MM.1S (cell line): ENCODE results near the gene ABCC1.

Experiments used
- DNase-seq: peaks from one replicate; pipeline ENCODE4 v3.0.0-alpha.2; 2015
- H2AFZ ChIP-seq: fragments of 300-600 bp; sonication (generic); 2 replicates; pipeline ENCODE4 v1.6.0; 2016; ENCODE audit warnings: antibody characterized with exemption, low read length
- H3F3A ChIP-seq: fragments of 300-600 bp; sonication (generic); 2 replicates; pipeline ENCODE4 v1.6.1; 2016; ENCODE audit warnings: mild to moderate bottlenecking, antibody characterized with exemption, low read length, moderate library complexity, mixed read lengths; ENCODE audit not compliant: insufficient read depth
- H3K27ac ChIP-seq: fragments of 300-600 bp; sonication (generic); 2 replicates; pipeline ENCODE4 v1.5.1; 2016; ENCODE audit warnings: mild to moderate bottlenecking, low read length
- H3K27me3 ChIP-seq: fragments of 300-600 bp; sonication (generic); replicated peaks from 2 replicates; pipeline ENCODE4 v1.6.0; 2016; ENCODE audit warnings: low read length; ENCODE audit not compliant: insufficient read depth
- H3K36me3 ChIP-seq: fragments of 300-600 bp; sonication (generic); replicated peaks from 2 replicates; pipeline ENCODE4 v1.6.1; 2016; ENCODE audit warnings: mild to moderate bottlenecking, low read length, mixed read lengths; ENCODE audit not compliant: insufficient read depth
- H3K4me1 ChIP-seq: fragments of 300-600 bp; sonication (generic); 2 replicates; pipeline ENCODE4 v1.6.1; 2016; ENCODE audit warnings: low read length, mixed read lengths
- H3K4me2 ChIP-seq: fragments of 300-600 bp; sonication (generic); 2 replicates; pipeline ENCODE4 v1.6.0; 2016; ENCODE audit warnings: low read depth, low read length
- H3K4me3 ChIP-seq: fragments of 300-600 bp; sonication (generic); 2 replicates; pipeline ENCODE4 v1.5.1; 2016; ENCODE audit warnings: low read length, mixed read lengths
- H3K79me2 ChIP-seq: fragments of 300-600 bp; sonication (generic); 2 replicates; pipeline ENCODE4 v1.6.1; 2016; ENCODE audit warnings: mixed run types, low read length, mixed read lengths
- H3K9ac ChIP-seq: fragments of 300-600 bp; sonication (generic); 2 replicates; pipeline ENCODE4 v1.6.1; 2016; ENCODE audit warnings: low read length, mixed read lengths
- H3K9me2 ChIP-seq: fragments of 300-600 bp; sonication (generic); replicated peaks from 2 replicates; pipeline ENCODE4 v1.6.1; 2016; ENCODE audit warnings: mild to moderate bottlenecking, low read length, mixed read lengths; ENCODE audit not compliant: insufficient read depth
- H3K9me3 ChIP-seq: fragments of 300-600 bp; sonication (generic); replicated peaks from 2 replicates; pipeline ENCODE4 v1.6.1; 2016; ENCODE audit warnings: mild to moderate bottlenecking, low read length, mixed read lengths; ENCODE audit not compliant: insufficient read depth
- H4K20me1 ChIP-seq: fragments of 300-600 bp; sonication (generic); 2 replicates; pipeline ENCODE4 v1.6.1; 2016; ENCODE audit warnings: mild to moderate bottlenecking, low read length, moderate library complexity, mixed read lengths; ENCODE audit not compliant: insufficient read depth
- EZH2 ChIP-seq: fragments of 300-600 bp; sonication (generic); optimal IDR thresholded peaks from 2 replicates; pipeline ENCODE3; 2017; ENCODE audit warnings: low read depth, mild to moderate bottlenecking, antibody characterized with exemption, low read length, mixed read lengths
- EZH2phosphoT487 ChIP-seq: fragments of 300-600 bp; sonication (generic); IDR thresholded peaks from 2 replicates; pipeline ENCODE4 v1.6.1; 2018; ENCODE audit warnings: antibody characterized with exemption, low read length
- TF ChIP-seq, protein P1 (sequence below): fragments of 300-600 bp; sonication (generic); IDR thresholded peaks from 2 replicates; pipeline ENCODE4 v1.5.1; 2016; ENCODE audit warnings: antibody characterized with exemption, low read length, mixed read lengths

The ABCC1 gene

DNA sequence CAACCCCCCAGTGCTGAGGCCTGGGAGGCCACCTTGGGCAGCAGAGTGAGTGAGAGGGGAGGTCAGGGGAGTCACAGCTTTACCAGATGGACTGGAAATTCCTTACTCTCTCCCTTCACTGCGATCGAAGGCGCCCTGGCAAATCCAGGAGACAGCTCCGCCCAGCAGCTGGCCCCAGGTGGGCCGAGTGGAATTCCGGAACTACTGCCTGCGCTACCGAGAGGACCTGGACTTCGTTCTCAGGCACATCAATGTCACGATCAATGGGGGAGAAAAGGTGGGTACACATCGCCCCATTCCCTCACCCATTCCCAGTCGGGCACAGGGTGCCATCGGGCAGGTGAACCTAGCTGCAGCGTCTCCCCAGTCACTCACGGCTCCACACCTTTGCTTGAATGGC is 182.2 kb downstream of the ABCC1 start:
- TF ChIP-seq, protein P1, sequence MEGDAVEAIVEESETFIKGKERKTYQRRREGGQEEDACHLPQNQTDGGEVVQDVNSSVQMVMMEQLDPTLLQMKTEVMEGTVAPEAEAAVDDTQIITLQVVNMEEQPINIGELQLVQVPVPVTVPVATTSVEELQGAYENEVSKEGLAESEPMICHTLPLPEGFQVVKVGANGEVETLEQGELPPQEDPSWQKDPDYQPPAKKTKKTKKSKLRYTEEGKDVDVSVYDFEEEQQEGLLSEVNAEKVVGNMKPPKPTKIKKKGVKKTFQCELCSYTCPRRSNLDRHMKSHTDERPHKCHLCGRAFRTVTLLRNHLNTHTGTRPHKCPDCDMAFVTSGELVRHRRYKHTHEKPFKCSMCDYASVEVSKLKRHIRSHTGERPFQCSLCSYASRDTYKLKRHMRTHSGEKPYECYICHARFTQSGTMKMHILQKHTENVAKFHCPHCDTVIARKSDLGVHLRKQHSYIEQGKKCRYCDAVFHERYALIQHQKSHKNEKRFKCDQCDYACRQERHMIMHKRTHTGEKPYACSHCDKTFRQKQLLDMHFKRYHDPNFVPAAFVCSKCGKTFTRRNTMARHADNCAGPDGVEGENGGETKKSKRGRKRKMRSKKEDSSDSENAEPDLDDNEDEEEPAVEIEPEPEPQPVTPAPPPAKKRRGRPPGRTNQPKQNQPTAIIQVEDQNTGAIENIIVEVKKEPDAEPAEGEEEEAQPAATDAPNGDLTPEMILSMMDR, result no peak
- no peak for TF ChIP-seq EZH2phosphoT487
- Histone ChIP-seq H3K79me2 (no peaks in the 10 kb centered on the region), H3K36me3 (0 out of 2 replicates have a peak, but pooled peaks cover under 1% of the 10 kb centered on the region), H3K27me3 (no peaks in the 10 kb centered on the region), H3K4me1 (no peaks in the 10 kb centered on the region), H3K9me3 (no peaks in the 10 kb centered on the region), H3K9ac (no peak overlapping the region), H3K4me3 (no peak overlapping the region), H3K4me2 (no peak overlapping the region), H2AFZ (no peak overlapping the region), H3K27ac (no peak overlapping the region), H3K9me2 (no peaks in the 10 kb centered on the region), H4K20me1 (no peaks in the 10 kb centered on the region), H3F3A (no peaks in the 10 kb centered on the region)
- DNase-seq, result no peak

DNA sequence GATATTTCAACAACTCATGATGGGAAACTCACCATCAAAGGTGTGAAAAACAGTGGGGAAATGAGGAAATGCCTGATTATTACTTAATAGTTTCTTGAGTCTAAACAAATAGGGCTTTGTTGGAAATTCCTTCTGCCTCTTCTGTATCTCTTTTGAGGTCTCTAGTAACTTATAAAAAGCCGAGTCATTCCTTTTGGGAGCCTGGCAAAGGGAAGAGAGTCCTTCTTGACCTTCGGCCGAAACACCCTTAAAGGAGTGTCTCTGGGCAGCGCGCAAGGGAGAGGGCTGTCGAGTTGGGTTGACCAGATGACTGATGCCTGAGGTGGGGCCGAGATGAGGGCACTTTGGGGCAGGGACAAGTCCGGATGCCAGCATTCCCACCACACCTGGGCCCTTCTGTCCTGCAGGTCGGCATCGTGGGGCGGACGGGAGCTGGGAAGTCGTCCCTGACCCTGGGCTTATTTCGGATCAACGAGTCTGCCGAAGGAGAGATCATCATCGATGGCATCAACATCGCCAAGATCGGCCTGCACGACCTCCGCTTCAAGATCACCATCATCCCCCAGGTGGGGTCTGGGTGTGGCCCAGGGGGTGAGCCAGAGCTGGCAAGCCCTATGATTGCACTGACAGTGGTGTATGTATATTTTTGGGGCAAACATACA is 184.7 kb downstream of the ABCC1 start:
- Histone ChIP-seq H3K9me3 (no peaks in the 10 kb centered on the region), H3K4me3 (no peak overlapping the region), H3K9ac (no peak overlapping the region), H3K36me3 (0 out of 2 replicates have a peak, but pooled peaks cover 6% of the 10 kb centered on the region), H2AFZ (no peak overlapping the region), H3K4me1 (no peaks in the 10 kb centered on the region), H4K20me1 (no peaks in the 10 kb centered on the region), H3K27me3 (no peaks in the 10 kb centered on the region), H3F3A (no peaks in the 10 kb centered on the region), H3K9me2 (no peaks in the 10 kb centered on the region), H3K4me2 (no peak overlapping the region), H3K79me2 (no peaks in the 10 kb centered on the region), H3K27ac (no peak overlapping the region)
- no peak for DNase-seq
- TF ChIP-seq EZH2 (no peak), EZH2phosphoT487 (no peak)
- TF ChIP-seq, protein P1, result no peak

DNA sequence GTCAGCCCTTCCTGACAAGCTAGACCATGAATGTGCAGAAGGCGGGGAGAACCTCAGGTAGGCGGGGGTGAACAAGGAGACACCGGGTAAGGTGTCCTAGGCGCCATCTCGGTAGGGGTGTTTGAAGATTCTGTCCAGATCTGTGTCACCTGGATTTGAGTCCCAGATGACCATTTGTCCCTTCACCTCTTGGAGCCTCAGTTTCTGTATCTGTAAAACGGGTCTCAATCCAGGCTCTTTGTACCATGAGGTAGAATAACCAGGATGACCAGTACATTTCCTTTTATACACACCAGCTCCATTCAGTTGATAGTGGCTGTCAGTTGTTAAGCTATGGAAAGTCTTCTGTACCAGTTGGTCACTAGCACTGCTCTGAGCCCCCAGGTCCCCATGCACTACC is 187.2 kb downstream of the ABCC1 start:
- H3K9ac ChIP-seq, result no peak overlapping the region
- no peak for DNase-seq
- H3K9me2 ChIP-seq, result no peaks in the 10 kb centered on the region
- H3F3A ChIP-seq, result no peaks in the 10 kb centered on the region
- no peak overlapping the region for H2AFZ ChIP-seq
- no peaks in the 10 kb centered on the region for H4K20me1 ChIP-seq
- H3K4me1 ChIP-seq, result no peaks in the 10 kb centered on the region
- H3K4me2 ChIP-seq, result no peak overlapping the region
- H3K4me3 ChIP-seq, result no peak overlapping the region
- 0 out of 2 replicates have a peak, but pooled peaks cover 6% of the 10 kb centered on the region for H3K36me3 ChIP-seq
- no peak for TF ChIP-seq EZH2
- H3K27ac ChIP-seq, result no peak overlapping the region
- H3K27me3 ChIP-seq, result no peaks in the 10 kb centered on the region
- no peaks in the 10 kb centered on the region for H3K9me3 ChIP-seq
- H3K79me2 ChIP-seq, result no peaks in the 10 kb centered on the region

DNA sequence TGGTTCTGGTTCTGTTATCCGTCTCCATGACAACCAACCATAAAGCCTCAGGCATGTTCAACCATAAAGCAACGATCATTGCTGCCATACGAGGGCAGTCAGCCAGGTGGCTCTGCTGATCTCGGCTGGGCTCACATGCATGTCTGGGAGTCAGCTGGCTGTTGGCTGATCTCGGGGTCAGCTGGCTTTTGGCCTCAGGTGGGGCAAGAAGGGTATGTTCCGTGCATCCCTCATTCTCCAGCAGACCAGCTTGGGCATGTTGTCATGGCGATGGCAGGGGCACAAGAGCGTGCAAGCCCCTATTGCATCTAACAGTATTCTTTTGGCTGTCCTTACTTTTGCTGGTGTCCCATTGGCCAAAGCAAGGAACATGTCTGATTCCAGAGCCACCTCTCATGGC is 187.7 kb downstream of the ABCC1 start:
- no peak for DNase-seq
- Histone ChIP-seq H3K9ac (no peak overlapping the region), H3F3A (no peaks in the 10 kb centered on the region), H3K4me1 (no peaks in the 10 kb centered on the region), H3K27ac (no peak overlapping the region), H3K9me3 (no peaks in the 10 kb centered on the region), H4K20me1 (no peaks in the 10 kb centered on the region), H3K9me2 (no peaks in the 10 kb centered on the region), H3K36me3 (0 out of 2 replicates have a peak, but pooled peaks cover 6% of the 10 kb centered on the region), H3K4me3 (no peak overlapping the region), H3K4me2 (no peak overlapping the region), H2AFZ (no peak overlapping the region), H3K79me2 (no peaks in the 10 kb centered on the region), H3K27me3 (no peaks in the 10 kb centered on the region)
- TF ChIP-seq EZH2, result no peak
- TF ChIP-seq, protein P1, result no peak
- TF ChIP-seq EZH2phosphoT487, result no peak
